Measurements from ENCODE around the gene CLOCK.

DNA sequence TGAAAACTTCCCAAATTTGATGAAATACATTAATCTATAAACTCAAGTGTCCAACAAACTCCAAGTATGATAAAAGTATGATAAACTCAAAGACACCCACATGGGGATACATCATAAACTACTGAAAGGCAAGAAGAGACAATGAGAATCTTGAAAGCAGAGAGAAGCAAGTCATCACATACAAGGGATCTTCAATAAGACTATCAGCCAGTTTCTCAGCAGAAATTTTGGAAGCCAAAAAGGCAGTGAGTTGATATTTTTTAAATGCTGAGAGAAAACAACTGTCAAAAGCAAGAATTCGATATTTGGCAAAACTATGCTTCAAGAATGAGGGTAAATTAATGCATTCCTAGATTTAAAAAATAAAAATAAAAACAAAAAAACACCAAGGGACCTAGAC is 28.8 kb upstream of the CLOCK start:
- TF ChIP-seq, protein P1, sequence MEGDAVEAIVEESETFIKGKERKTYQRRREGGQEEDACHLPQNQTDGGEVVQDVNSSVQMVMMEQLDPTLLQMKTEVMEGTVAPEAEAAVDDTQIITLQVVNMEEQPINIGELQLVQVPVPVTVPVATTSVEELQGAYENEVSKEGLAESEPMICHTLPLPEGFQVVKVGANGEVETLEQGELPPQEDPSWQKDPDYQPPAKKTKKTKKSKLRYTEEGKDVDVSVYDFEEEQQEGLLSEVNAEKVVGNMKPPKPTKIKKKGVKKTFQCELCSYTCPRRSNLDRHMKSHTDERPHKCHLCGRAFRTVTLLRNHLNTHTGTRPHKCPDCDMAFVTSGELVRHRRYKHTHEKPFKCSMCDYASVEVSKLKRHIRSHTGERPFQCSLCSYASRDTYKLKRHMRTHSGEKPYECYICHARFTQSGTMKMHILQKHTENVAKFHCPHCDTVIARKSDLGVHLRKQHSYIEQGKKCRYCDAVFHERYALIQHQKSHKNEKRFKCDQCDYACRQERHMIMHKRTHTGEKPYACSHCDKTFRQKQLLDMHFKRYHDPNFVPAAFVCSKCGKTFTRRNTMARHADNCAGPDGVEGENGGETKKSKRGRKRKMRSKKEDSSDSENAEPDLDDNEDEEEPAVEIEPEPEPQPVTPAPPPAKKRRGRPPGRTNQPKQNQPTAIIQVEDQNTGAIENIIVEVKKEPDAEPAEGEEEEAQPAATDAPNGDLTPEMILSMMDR (conservative IDR thresholded peaks at IDR 0.05) = no peak
- TF ChIP-seq EZH2 (IDR thresholded peaks at IDR 0.05; ENCODE audit: low read depth) = no peak
